GM12878 (cell line): ENCODE measurements around the gene HEXB. TPM values are rescaled to one million over a fixed set of nuclear protein-coding genes. Genes with fewer than 3 reads are reported as not detected.

Experiments used
- BHLHE40 ChIP-seq, 2 experiments: fragments of 450-650 bp in 1 of 2; IDR thresholded peaks; 2 replicates each; pipeline ENCODE4 v1.6.1; 2011 to 2017; ENCODE audit warnings: low read depth in 2 of 2, borderline replicate concordance in 1 of 2, improper control_type of control experiment in 1 of 2, low read length in 1 of 2, mild to moderate bottlenecking in 1 of 2
- BMI1 ChIP-seq: fragments of 450-650 bp; IDR thresholded peaks from 2 replicates; pipeline ENCODE4 v1.6.1; 2016; ENCODE audit warnings: mild to moderate bottlenecking, moderate library complexity, borderline replicate concordance
- CHD2 ChIP-seq: IDR thresholded peaks from 2 replicates; pipeline ENCODE4 v1.6.1; 2011; ENCODE audit warnings: low read depth, low read length, improper control_type of control experiment, borderline replicate concordance
- EP300 ChIP-seq, 2 experiments: fragments of 150-350 bp in 1 of 2; IDR thresholded peaks; 2 replicates each; pipeline ENCODE4 v1.6.1; 2011 to 2012; ENCODE audit warnings: low read depth in 2 of 2, low read length in 2 of 2, borderline replicate concordance in 1 of 2, improper control_type of control experiment in 1 of 2, inconsistent platforms in 1 of 2; ENCODE audit not compliant: control insufficient read depth in 1 of 2
- KLF5 ChIP-seq: fragments of 450-650 bp; IDR thresholded peaks from 2 replicates; pipeline ENCODE4 v1.6.1; 2014; ENCODE audit warnings: mild to moderate bottlenecking; ENCODE audit not compliant: partially characterized antibody
- NFXL1 ChIP-seq: fragments of 450-650 bp; IDR thresholded peaks from 2 replicates; pipeline ENCODE4 v1.6.1; 2017; ENCODE audit warnings: antibody characterized with exemption, mild to moderate bottlenecking, borderline replicate concordance
- NRF1 ChIP-seq: conservative IDR thresholded peaks from 2 replicates; pipeline ENCODE4 v1.6.1; 2011; ENCODE audit warnings: mild to moderate bottlenecking, low read depth, low read length, improper control_type of control experiment
- SIX5 ChIP-seq: IDR thresholded peaks from 2 replicates; pipeline ENCODE4 v1.6.1; 2011; ENCODE audit warnings: mild to moderate bottlenecking, low read depth, low read length, moderate library complexity; ENCODE audit not compliant: severe bottlenecking
- SMAD1 ChIP-seq: fragments of 450-650 bp; IDR thresholded peaks from 2 replicates; pipeline ENCODE4 v1.6.1; 2018; ENCODE audit warnings: mild to moderate bottlenecking, low read depth; ENCODE audit not compliant: partially characterized antibody
- SMARCA5 ChIP-seq: fragments of 450-650 bp; IDR thresholded peaks from 2 replicates; pipeline ENCODE4 v1.6.1; 2017; ENCODE audit warnings: mild to moderate bottlenecking
- YY1 ChIP-seq: IDR thresholded peaks from 2 replicates; pipeline ENCODE4 v1.6.1; 2011; ENCODE audit warnings: low read depth, mild to moderate bottlenecking, low read length
- ZNF217 ChIP-seq: fragments of 450-650 bp; IDR thresholded peaks from 2 replicates; pipeline ENCODE4 v1.6.1; 2017; ENCODE audit warnings: antibody characterized with exemption, mild to moderate bottlenecking
- polyA plus RNA-seq, 11 experiments: library from polyadenylated mRNA; depleted of rRNA in 4 of 11; unstranded in 6 of 11; stranded (reverse) in 5 of 11; fragments of >200 nt; fragmentation: Nextera tagmentation in 4 of 11; fragmentation: Illumina TruSeq in 1 of 11; extraction: Ambion mirVana in 4 of 11; extraction: Trizol in 1 of 11; gene quantifications; 1 replicate in 1 of 11; 2 replicates in 10 of 11; pipeline versions ENCODE4 v1.2.1 to v1.2.3, GENCODE V29; 2011 to 2016; ENCODE audit warnings: inconsistent platforms in 2 of 11, missing spikeins in 2 of 11, low read depth in 1 of 11
- total RNA-seq, 4 experiments: library from RNA; depleted of rRNA in 3 of 4; stranded (reverse); fragments of >200 nt in 3 of 4; fragmentation: Illumina TruSeq in 1 of 4; extraction: Trizol in 1 of 4; gene quantifications; 2 replicates each; pipeline versions ENCODE4 v1.2.1 to v1.2.3, GENCODE V29; 2013 to 2021
- TF ChIP-seq, protein P1 (sequence below): IDR thresholded peaks from 2 replicates; pipeline ENCODE4 v1.6.1; 2012; ENCODE audit warnings: mild to moderate bottlenecking, low read depth, low read length
- TF ChIP-seq, protein P2 (sequence below): fragments of 150-350 bp; IDR thresholded peaks from 2 replicates; pipeline ENCODE4 v1.6.1; 2016; ENCODE audit warnings: low read depth, low read length
- TF ChIP-seq, protein P3 (sequence below): IDR thresholded peaks from 2 replicates; pipeline ENCODE4 v1.6.1; 2011; ENCODE audit warnings: low read depth, mild to moderate bottlenecking, low read length, moderate library complexity, borderline replicate concordance; ENCODE audit errors: extremely low read depth
- TF ChIP-seq, protein P4 (sequence below), 3 experiments: IDR thresholded peaks in 2 of 3; conservative IDR thresholded peaks in 1 of 3; 2 replicates each; pipeline ENCODE4 v1.5.1; 2011; ENCODE audit warnings: low read depth in 3 of 3, low read length in 3 of 3, mild to moderate bottlenecking in 3 of 3, control low read depth in 2 of 3, moderate library complexity in 2 of 3, inconsistent platforms in 1 of 3, mixed read lengths in 1 of 3; ENCODE audit not compliant: control insufficient read depth in 2 of 3, insufficient read depth in 1 of 3; ENCODE audit errors: extremely low read depth in 1 of 3
- TF ChIP-seq, protein P5 (sequence below): fragments of 450-650 bp; IDR thresholded peaks from 2 replicates; pipeline ENCODE4 v1.6.1; 2017; ENCODE audit warnings: low read depth, mild to moderate bottlenecking, moderate library complexity

HEXB gene
- total and polyA plus RNA-seq, 10 of the 15 experiments (the other 5 are each of a cell fraction or from before 2014, with no cell fraction given) = 13.5 to 76.0 (median 42.6) TPM

DNA sequence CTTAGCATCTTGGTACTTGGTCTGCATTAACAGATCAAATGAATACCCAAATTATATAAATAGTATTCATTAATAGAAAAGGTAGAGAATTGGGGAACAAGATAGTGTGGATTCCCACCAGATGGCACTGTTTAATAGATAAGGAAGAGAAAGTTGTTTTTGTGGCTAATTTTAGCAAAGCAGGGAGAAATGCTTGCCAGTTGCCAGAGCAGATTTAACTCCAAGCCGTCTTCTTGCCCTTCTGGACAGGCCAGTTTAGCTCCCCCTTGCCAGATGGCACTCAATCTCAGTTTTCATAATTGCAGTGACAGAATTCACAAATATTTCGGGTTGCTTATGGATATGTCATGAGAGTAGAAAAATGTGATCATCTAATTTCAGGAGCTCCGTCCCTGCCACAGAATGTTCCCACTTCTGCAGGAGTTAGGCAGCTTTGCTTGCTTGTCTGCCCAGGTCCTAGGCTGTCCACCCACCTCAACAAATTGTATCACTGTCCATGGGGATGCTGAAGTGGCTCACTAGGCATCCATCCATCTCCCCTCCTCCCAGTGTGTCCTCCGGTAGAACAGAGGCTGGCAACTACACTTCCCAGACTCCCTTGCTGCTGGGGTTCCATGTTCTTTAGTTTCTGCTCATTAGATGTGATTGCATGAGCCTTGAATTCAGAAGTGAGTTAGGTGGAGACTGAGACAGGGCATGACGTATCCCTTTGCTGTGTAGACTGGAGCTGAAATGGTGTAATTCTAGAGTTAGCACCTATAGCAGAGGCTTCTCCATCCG lies 11.8 kb upstream of the HEXB start (continued):
- TF ChIP-seq, protein P1, sequence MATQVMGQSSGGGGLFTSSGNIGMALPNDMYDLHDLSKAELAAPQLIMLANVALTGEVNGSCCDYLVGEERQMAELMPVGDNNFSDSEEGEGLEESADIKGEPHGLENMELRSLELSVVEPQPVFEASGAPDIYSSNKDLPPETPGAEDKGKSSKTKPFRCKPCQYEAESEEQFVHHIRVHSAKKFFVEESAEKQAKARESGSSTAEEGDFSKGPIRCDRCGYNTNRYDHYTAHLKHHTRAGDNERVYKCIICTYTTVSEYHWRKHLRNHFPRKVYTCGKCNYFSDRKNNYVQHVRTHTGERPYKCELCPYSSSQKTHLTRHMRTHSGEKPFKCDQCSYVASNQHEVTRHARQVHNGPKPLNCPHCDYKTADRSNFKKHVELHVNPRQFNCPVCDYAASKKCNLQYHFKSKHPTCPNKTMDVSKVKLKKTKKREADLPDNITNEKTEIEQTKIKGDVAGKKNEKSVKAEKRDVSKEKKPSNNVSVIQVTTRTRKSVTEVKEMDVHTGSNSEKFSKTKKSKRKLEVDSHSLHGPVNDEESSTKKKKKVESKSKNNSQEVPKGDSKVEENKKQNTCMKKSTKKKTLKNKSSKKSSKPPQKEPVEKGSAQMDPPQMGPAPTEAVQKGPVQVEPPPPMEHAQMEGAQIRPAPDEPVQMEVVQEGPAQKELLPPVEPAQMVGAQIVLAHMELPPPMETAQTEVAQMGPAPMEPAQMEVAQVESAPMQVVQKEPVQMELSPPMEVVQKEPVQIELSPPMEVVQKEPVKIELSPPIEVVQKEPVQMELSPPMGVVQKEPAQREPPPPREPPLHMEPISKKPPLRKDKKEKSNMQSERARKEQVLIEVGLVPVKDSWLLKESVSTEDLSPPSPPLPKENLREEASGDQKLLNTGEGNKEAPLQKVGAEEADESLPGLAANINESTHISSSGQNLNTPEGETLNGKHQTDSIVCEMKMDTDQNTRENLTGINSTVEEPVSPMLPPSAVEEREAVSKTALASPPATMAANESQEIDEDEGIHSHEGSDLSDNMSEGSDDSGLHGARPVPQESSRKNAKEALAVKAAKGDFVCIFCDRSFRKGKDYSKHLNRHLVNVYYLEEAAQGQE = no peak
- TF ChIP-seq BMI1 (no peak), YY1 (0 out of 2 replicates have a peak, but pooled peaks have one; percentile 42), EP300 (IDR thresholded peaks at IDR 0.05; ENCODE audit: borderline replicate concordance in 1 of 2, control insufficient read depth in 1 of 2, low read depth in 2 of 2, low read length in 2 of 2) (no peak), BHLHE40 (IDR thresholded peaks at IDR 0.05; ENCODE audit: borderline replicate concordance in 1 of 2, low read depth in 2 of 2, low read length in 1 of 2) (no peak), CHD2 (no peak), ZNF217 (no peak), KLF5 (no peak), SMAD1 (no peak), NRF1 (no peak), SMARCA5 (no peak), NFXL1 (no peak), SIX5 (no peak)
- TF ChIP-seq, protein P2, sequence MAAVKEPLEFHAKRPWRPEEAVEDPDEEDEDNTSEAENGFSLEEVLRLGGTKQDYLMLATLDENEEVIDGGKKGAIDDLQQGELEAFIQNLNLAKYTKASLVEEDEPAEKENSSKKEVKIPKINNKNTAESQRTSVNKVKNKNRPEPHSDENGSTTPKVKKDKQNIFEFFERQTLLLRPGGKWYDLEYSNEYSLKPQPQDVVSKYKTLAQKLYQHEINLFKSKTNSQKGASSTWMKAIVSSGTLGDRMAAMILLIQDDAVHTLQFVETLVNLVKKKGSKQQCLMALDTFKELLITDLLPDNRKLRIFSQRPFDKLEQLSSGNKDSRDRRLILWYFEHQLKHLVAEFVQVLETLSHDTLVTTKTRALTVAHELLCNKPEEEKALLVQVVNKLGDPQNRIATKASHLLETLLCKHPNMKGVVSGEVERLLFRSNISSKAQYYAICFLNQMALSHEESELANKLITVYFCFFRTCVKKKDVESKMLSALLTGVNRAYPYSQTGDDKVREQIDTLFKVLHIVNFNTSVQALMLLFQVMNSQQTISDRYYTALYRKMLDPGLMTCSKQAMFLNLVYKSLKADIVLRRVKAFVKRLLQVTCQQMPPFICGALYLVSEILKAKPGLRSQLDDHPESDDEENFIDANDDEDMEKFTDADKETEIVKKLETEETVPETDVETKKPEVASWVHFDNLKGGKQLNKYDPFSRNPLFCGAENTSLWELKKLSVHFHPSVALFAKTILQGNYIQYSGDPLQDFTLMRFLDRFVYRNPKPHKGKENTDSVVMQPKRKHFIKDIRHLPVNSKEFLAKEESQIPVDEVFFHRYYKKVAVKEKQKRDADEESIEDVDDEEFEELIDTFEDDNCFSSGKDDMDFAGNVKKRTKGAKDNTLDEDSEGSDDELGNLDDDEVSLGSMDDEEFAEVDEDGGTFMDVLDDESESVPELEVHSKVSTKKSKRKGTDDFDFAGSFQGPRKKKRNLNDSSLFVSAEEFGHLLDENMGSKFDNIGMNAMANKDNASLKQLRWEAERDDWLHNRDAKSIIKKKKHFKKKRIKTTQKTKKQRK = no peak
- TF ChIP-seq, protein P3, sequence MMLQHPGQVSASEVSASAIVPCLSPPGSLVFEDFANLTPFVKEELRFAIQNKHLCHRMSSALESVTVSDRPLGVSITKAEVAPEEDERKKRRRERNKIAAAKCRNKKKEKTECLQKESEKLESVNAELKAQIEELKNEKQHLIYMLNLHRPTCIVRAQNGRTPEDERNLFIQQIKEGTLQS = no peak
- TF ChIP-seq, protein P4, sequence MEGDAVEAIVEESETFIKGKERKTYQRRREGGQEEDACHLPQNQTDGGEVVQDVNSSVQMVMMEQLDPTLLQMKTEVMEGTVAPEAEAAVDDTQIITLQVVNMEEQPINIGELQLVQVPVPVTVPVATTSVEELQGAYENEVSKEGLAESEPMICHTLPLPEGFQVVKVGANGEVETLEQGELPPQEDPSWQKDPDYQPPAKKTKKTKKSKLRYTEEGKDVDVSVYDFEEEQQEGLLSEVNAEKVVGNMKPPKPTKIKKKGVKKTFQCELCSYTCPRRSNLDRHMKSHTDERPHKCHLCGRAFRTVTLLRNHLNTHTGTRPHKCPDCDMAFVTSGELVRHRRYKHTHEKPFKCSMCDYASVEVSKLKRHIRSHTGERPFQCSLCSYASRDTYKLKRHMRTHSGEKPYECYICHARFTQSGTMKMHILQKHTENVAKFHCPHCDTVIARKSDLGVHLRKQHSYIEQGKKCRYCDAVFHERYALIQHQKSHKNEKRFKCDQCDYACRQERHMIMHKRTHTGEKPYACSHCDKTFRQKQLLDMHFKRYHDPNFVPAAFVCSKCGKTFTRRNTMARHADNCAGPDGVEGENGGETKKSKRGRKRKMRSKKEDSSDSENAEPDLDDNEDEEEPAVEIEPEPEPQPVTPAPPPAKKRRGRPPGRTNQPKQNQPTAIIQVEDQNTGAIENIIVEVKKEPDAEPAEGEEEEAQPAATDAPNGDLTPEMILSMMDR (IDR thresholded peaks at IDR 0.05 in 2 of 3, conservative IDR thresholded peaks at IDR 0.05 in 1 of 3; ENCODE audit: control insufficient read depth in 2 of 3, extremely low read depth in 1 of 3, insufficient read depth in 1 of 3, low read depth in 3 of 3, low read length in 3 of 3) = peak in 2 of 3 experiments; percentile 36 to 49; a peak in 2 of 6 replicates
- TF ChIP-seq, protein P5, sequence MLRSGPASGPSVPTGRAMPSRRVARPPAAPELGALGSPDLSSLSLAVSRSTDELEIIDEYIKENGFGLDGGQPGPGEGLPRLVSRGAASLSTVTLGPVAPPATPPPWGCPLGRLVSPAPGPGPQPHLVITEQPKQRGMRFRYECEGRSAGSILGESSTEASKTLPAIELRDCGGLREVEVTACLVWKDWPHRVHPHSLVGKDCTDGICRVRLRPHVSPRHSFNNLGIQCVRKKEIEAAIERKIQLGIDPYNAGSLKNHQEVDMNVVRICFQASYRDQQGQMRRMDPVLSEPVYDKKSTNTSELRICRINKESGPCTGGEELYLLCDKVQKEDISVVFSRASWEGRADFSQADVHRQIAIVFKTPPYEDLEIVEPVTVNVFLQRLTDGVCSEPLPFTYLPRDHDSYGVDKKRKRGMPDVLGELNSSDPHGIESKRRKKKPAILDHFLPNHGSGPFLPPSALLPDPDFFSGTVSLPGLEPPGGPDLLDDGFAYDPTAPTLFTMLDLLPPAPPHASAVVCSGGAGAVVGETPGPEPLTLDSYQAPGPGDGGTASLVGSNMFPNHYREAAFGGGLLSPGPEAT = no peak
